HG03175 (cell line): ENCODE measurements around the gene RBMX.

Experiments
- ATAC-seq: cut with Tn5 transposase; IDR thresholded peaks from one replicate; pipeline ENCODE4 v1.9.1; 2021; ENCODE audit warnings: mild to moderate bottlenecking, moderate library complexity; ENCODE audit not compliant: unreplicated experiment

The RBMX gene

DNA sequence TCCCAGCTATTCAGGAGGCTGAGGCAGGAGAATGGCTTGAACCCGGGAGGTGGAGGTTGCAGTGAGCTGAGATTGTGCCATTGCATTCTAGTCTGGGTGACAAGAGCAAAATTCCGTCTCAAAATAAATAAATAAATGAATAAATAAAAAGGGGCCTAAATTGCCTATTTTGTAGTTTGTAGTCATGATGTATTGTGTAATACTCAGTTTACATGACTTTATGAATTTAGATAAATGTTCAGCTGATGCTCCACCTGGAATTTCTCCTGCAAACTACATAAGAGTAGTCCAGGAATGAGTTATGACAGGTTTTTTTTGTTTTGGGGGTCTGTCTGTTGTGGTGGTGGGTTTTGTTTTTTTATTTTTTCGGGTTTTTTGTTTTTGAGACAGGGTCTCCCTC lies 31.1 kb downstream of the RBMX start:
- no peak for ATAC-seq

- ATAC-seq = no peak
Observed at GRCh38 chrX:136847874-136848273, 32.7 kb downstream of the RBMX start.

GRCh38 chrX:136839196-136839595 lies 41.3 kb downstream of the RBMX start:
- no peak for ATAC-seq

DNA sequence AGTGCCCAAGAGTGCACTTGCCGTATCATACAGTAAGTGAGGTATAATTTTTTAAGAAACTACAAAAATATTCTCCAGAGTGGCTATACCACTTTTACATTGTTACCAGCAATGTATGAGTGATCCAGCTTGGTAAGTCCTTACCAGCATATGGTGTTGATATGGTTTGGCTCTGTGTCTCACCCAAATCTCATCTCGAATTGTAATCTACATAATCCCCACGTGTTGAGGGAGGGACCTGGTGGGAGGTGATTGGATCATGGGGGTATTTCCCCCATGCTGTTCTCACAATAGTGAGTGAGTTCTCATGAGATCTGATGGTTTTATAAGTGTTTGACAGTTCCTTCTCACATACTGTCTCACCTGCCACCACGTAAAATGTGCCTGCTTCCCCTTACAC lies 44.8 kb downstream of the RBMX start:
- ATAC-seq = no peak

- ATAC-seq = no peak
Observed at GRCh38 chrX:136829413-136829812, 51.1 kb downstream of the RBMX start.

DNA sequence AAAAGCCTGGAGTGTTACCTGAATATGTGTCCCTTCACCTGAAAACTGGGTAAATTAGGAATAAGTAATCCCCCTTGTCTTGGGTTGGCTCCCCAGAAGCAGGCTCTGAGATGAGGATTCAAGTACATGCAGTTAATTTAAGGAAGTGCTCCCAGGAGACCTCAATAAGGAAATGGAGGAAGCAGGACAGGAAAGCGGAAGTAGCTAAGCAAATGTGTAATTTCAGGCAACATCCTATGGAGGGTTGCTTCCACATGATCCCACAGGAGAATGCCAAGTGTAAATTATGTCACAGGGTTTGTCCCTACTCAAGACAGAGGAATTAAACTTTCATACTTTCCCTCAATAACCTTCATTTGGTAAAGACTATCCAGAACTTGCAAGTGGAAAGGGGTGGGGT lies 51.7 kb downstream of the RBMX start:
- ATAC-seq = no peak

DNA sequence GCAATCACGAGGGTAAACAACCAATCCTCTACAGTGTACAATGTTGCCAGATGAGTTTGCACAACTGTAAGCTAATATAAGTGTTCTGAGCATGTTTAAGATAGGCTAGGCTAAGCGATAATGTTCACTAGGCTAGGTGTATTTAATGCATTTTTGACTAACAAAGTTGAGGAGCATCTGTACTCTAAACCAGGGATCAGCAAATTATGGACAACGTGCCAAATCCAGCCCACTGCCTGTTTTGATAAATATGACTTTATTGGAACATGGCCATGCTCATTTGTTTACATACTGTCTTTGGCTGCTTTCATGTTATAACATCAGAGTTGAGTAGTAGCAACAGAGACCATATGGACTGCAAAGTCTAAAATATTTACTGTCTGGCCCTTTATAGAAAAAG lies 53.5 kb downstream of the RBMX start:
- ATAC-seq = no peak

- no peak for ATAC-seq
Observed at GRCh38 chrX:136825771-136826170, 54.8 kb downstream of the RBMX start.
